AG04449 (cell line): ENCODE results near the gene CPZ.

Source experiments
- CTCF ChIA-PET: fragments of 350-600 bp; formaldehyde crosslinking; extraction: SDS; loops from one replicate; lab custom pipeline; 2021; ENCODE audit warnings: antibody characterized with exemption; lab: Yijun Ruan, JAX
- POLR2A ChIA-PET: fragments of 400-600, 350-600 bp; formaldehyde crosslinking; extraction: SDS; loops from one replicate; lab custom pipeline; 2020; ENCODE audit warnings: antibody characterized with exemption, inconsistent platforms; lab: Yijun Ruan, JAX
- DNase-seq: peaks from one replicate; pipeline ENCODE4 v3.0.0-alpha.2; 2010; ENCODE audit warnings: low read depth, low spot score
- H3K4me3 ChIP-seq: 2 replicates; pipeline ENCODE4 v1.5.1; 2011; ENCODE audit warnings: low read depth, mild to moderate bottlenecking, control low read depth, low read length
- TF ChIP-seq, protein P1 (sequence below): IDR thresholded peaks from one replicate; pipeline ENCODE4 v1.5.1; 2011; ENCODE audit warnings: mild to moderate bottlenecking, moderate library complexity, low read length, control low read depth, inconsistent platforms; ENCODE audit not compliant: insufficient read depth; ENCODE audit errors: missing control alignments

The CPZ gene

DNA sequence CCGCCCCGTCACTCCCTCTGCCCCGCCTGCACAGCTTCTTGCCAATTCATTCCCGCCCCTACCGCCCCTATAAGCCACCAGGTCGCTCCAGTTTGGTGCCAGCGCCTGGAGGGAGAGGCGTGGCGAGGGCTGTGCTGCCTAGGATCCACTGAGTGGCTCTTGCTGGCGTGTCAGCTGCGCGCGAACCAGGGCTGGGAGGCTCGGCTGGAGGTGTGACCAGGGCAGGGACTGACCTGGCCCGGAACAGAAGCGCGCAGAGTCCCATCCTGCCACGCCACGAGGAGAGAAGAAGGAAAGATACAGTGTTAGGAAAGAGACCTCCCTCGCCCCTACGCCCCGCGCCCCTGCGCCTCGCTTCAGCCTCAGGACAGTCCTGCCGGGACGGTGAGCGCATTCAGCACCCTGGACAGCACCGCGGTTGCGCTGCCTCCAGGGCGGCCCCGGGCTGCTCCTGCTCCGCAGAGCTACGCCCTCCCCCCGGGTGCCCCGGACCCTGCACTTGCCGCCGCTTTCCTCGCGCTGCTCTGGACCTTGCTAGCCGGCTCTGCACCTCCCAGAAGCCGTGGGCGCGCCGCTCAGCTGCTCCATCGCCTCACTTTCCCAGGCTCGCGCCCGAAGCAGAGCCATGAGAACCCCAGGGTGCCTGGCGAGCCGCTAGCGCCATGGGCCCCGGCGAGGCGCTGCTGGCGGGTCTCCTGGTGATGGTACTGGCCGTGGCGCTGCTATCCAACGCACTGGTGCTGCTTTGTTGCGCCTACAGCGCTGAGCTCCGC is 12.1 kb upstream of the CPZ start, which contains the start of gene GPR78:
GPR78 (plus strand) TSS at position 72 of the 773 bp plus-strand sequence; CDS start at position 663, 591 bp downstream.
- ChIA-PET CTCF (no interaction called here), POLR2A (interaction anchor here (1.0 kb wide), 1 partner anchor 12 kb away, joined by 5 read pairs; the partner anchor contains the start of gene CPZ)
- DNase-seq: no peak
- no peak within 1 kb of the TSS for H3K4me3 ChIP-seq
- TF ChIP-seq, protein P1, sequence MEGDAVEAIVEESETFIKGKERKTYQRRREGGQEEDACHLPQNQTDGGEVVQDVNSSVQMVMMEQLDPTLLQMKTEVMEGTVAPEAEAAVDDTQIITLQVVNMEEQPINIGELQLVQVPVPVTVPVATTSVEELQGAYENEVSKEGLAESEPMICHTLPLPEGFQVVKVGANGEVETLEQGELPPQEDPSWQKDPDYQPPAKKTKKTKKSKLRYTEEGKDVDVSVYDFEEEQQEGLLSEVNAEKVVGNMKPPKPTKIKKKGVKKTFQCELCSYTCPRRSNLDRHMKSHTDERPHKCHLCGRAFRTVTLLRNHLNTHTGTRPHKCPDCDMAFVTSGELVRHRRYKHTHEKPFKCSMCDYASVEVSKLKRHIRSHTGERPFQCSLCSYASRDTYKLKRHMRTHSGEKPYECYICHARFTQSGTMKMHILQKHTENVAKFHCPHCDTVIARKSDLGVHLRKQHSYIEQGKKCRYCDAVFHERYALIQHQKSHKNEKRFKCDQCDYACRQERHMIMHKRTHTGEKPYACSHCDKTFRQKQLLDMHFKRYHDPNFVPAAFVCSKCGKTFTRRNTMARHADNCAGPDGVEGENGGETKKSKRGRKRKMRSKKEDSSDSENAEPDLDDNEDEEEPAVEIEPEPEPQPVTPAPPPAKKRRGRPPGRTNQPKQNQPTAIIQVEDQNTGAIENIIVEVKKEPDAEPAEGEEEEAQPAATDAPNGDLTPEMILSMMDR: no peak

DNA sequence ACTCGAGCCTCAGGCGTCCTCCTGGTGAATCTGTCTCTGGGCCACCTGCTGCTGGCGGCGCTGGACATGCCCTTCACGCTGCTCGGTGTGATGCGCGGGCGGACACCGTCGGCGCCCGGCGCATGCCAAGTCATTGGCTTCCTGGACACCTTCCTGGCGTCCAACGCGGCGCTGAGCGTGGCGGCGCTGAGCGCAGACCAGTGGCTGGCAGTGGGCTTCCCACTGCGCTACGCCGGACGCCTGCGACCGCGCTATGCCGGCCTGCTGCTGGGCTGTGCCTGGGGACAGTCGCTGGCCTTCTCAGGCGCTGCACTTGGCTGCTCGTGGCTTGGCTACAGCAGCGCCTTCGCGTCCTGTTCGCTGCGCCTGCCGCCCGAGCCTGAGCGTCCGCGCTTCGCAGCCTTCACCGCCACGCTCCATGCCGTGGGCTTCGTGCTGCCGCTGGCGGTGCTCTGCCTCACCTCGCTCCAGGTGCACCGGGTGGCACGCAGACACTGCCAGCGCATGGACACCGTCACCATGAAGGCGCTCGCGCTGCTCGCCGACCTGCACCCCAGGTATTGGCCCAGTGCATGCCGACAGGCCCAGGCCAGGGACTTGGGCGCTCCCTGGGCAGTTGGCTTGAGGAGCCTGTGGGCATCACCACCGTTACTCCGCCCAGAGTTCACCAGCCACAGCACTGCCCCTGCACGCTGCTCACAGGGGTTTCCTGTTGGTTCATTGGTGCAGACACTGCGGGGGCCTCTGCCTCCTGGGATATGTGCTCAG is 11.3 kb upstream of the CPZ start:
- no peak for DNase-seq
- POLR2A ChIA-PET: interaction anchor here (1.0 kb wide), 1 partner anchor 11 kb away, joined by 5 read pairs; the partner anchor contains the start of gene CPZ
- TF ChIP-seq, protein P1: no peak
- CTCF ChIA-PET: no interaction called here
- no peak overlapping the region for H3K4me3 ChIP-seq

DNA sequence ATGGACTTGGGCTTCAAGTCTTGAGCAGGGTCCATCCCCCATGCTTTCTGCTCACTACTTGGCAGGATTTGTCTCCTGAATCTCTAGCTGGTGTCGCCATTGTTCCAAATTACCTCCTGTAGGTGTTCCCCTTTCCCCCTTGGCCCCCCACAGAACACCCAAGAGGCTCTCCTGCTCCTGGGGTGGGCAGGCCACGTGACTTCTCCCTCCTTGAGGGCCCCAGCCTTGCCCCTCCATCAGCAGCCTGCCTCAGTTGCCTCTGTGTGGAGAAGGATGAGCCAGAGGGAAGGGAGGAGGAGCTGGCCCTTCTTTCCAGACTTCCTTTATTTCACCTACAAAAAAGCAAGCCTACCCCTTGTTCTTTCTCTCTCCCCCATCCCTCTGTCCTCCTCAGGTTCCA is 10.5 kb upstream of the CPZ start:
- CTCF ChIA-PET: interaction anchor here (2.6 to 2.9 kb wide), 2 partner anchors 25 to 110 kb away, joined by 7 to 8 read pairs; no protein-coding TSS in a partner anchor
- TF ChIP-seq, protein P1: no peak
- no peak for DNase-seq
- H3K4me3 ChIP-seq: no peak overlapping the region
- POLR2A ChIA-PET: interaction anchor here (0.6 kb wide), 1 partner anchor 10 kb away, joined by 3 read pairs; the partner anchor contains the start of gene CPZ

DNA sequence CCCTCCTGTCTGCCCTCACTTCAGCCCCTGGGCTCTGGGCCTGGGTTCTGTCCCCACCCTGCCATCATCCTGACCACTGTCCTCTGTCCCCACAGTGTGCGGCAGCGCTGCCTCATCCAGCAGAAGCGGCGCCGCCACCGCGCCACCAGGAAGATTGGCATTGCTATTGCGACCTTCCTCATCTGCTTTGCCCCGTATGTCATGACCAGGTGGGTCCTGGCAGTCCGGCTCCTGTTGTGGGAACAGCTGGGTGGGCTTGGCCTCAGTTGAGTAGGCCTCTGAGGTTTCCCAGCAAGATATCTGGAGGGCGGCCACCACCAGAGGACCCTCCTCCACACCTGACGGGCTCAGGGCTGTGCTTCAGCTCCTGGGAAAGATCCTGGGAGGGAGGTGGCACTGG is 10.1 kb upstream of the CPZ start:
- TF ChIP-seq, protein P1: no peak
- H3K4me3 ChIP-seq: no peak overlapping the region
- no peak for DNase-seq
- CTCF ChIA-PET: interaction anchor here (2.6 to 2.9 kb wide), 2 partner anchors 25 to 111 kb away, joined by 7 to 8 read pairs; no protein-coding TSS in a partner anchor
- POLR2A ChIA-PET: interaction anchor here (0.6 kb wide), 1 partner anchor 10 kb away, joined by 3 read pairs; the partner anchor contains the start of gene CPZ

DNA sequence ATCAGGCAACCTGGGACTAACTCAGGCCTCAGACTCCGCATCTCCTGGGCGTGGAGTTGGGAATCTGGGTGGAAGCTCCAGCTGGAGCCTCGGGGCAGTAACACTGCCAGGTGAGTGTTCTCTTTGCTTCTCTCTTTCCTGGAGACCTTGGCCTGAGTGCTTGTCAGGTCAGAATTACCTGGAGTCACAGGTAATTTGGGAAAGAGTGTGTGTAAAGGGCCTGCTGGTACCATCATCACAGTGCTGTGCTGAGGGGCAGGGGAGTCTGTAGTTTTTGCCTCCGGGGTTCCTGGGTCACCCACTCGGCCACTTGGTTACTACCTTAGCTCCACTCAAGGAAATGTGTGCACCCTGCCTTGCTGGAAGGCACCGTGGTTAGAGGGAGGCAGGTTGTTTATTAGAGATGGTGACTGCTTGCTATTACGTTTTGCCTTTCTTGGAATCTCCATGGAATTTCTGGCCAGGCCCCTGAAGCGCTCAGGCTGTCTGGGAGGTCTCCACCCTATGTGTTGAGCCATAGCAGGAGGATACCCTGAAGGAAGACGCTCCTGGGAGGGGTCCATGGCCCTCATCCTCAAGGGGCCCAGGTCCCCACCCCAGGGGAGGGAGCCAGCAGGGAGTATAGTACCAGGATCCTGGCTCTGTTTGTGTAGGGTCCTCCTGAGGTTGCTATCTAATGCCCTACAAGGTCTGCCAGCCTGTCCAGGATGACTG is 9.5 kb upstream of the CPZ start:
- POLR2A ChIA-PET: no interaction called here

More for the DNA sequence above, 9.5 kb upstream of the CPZ start:
- CTCF ChIA-PET: interaction anchor here (1.5 to 2.9 kb wide), 3 partner anchors 24 to 115 kb away, joined by 4 to 8 read pairs (median 7); no protein-coding TSS in a partner anchor
- no peak for DNase-seq
- TF ChIP-seq, protein P1: no peak
- no peak overlapping the region for H3K4me3 ChIP-seq
